Lung (tissue), 12 donors: ENCODE results near the gene GLCCI1. TPM values are rescaled to one million over a fixed set of nuclear protein-coding genes. Genes with fewer than 3 reads are reported as not detected.

ENCODE experiments used
- ATAC-seq: fragments of 200-7000 bp; cut with Tn5 transposase; one replicate; pipeline ENCODE4 v1.9.1; 2020; ENCODE audit warnings: moderate number of reproducible peaks; ENCODE audit not compliant: insufficient read depth, low FRiP score
- DNase-seq, 3 donors: peaks; one replicate each; pipeline ENCODE4 v3.0.0-alpha.2; 2013 to 2017
- H3K27ac ChIP-seq, 2 donors: one replicate each; pipeline ENCODE4 v1.5.1; 2013; ENCODE audit warnings: mild to moderate bottlenecking in 2 of 2, moderate library complexity in 2 of 2, control low read depth in 1 of 2, inconsistent platforms in 1 of 2, low read depth in 1 of 2, low read length in 1 of 2
- H3K27me3 ChIP-seq, 3 donors: one replicate each; pipeline ENCODE4 v1.5.1; 2013; ENCODE audit warnings: low read length in 2 of 3; ENCODE audit not compliant: control insufficient read depth in 3 of 3, insufficient read depth in 3 of 3
- H3K36me3 ChIP-seq, 4 donors: one replicate each; pipeline ENCODE4 v1.5.1; 2013; ENCODE audit warnings: low read length in 4 of 4, mild to moderate bottlenecking in 1 of 4, moderate library complexity in 1 of 4; ENCODE audit not compliant: control insufficient read depth in 4 of 4, insufficient read depth in 4 of 4
- H3K4me1 ChIP-seq, 5 donors: one replicate each; pipeline ENCODE4 v1.5.1; 2013; ENCODE audit warnings: low read length in 5 of 5, mild to moderate bottlenecking in 2 of 5, moderate library complexity in 1 of 5; ENCODE audit not compliant: control insufficient read depth in 5 of 5, insufficient read depth in 5 of 5
- H3K4me3 ChIP-seq: one replicate; pipeline ENCODE4 v1.5.1; 2013; ENCODE audit warnings: mild to moderate bottlenecking, control low read depth, moderate library complexity
- H3K9ac ChIP-seq, 2 donors: one replicate each; pipeline ENCODE4 v1.5.1; 2013; ENCODE audit warnings: low read length in 2 of 2, control low read depth in 1 of 2; ENCODE audit not compliant: insufficient read depth in 1 of 2
- H3K9me3 ChIP-seq, 4 donors: one replicate each; pipeline ENCODE4 v1.5.1; 2013; ENCODE audit warnings: low read length in 3 of 4, mild to moderate bottlenecking in 1 of 4, moderate library complexity in 1 of 4; ENCODE audit not compliant: control insufficient read depth in 4 of 4, insufficient read depth in 3 of 4
- WGBS, 2 donors: extraction: QIAGEN DNeasy Blood & Tissue Kit; methylation state at CpG; one replicate each; pipeline ENCODE4 v1.1.7; 2013; 5-methylcytosine and 5-hydroxymethylcytosine counted together
- polyA plus RNA-seq, 2 donors: library from polyadenylated mRNA; stranded (reverse); fragments of 200-250 nt; gene quantifications; one replicate each; pipeline ENCODE4 v1.2.1, GENCODE V29; 2013
- total RNA-seq, 2 donors: library from RNA; depleted of rRNA in 1 of 2; stranded (reverse); fragments of >200 nt in 1 of 2; gene quantifications; one replicate each; pipeline ENCODE4 v1.2.1, GENCODE V29; 2014 to 2021
- TF ChIP-seq, protein P1 (sequence below): IDR thresholded peaks from 2 replicates; pipeline ENCODE4 v1.5.1; 2012; ENCODE audit warnings: mild to moderate bottlenecking; ENCODE audit errors: control extremely low read depth, extremely low read depth
- donor health status: control.
- donor health status: control.
- donor health status: Bipolar disorder and iron deficiency.
- donor health status: healthy.
- donor health status: DM: yes; HTN: yes; CAD: no.

GLCCI1 gene
- total and polyA plus RNA-seq, 4 donors, result 2.5 to 60.2 (median 21.0) TPM

GRCh38 chr7:8051998-8052397 is 83.4 kb downstream of the GLCCI1 start:
- DNase-seq, result no peak
- TF ChIP-seq, protein P1, sequence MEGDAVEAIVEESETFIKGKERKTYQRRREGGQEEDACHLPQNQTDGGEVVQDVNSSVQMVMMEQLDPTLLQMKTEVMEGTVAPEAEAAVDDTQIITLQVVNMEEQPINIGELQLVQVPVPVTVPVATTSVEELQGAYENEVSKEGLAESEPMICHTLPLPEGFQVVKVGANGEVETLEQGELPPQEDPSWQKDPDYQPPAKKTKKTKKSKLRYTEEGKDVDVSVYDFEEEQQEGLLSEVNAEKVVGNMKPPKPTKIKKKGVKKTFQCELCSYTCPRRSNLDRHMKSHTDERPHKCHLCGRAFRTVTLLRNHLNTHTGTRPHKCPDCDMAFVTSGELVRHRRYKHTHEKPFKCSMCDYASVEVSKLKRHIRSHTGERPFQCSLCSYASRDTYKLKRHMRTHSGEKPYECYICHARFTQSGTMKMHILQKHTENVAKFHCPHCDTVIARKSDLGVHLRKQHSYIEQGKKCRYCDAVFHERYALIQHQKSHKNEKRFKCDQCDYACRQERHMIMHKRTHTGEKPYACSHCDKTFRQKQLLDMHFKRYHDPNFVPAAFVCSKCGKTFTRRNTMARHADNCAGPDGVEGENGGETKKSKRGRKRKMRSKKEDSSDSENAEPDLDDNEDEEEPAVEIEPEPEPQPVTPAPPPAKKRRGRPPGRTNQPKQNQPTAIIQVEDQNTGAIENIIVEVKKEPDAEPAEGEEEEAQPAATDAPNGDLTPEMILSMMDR, result no peak
- no peak overlapping the region for H3K9ac ChIP-seq
- H3K27me3 ChIP-seq, result no peaks in the 10 kb centered on the region
- no peak overlapping the region for H3K27ac ChIP-seq
- H3K4me1 ChIP-seq, result no peaks in the 10 kb centered on the region
- WGBS, 2 donors, result 97 to 99% methylated on average over 1 of the region's 1 CpG
- H3K36me3 ChIP-seq, result peaks cover 4 to 5% (median 4%) of the 10 kb centered on the region in 4 donors
- no peak for ATAC-seq
- no peak overlapping the region for H3K4me3 ChIP-seq
- peaks cover 0 to 3% (median 0%) of the 10 kb centered on the region in 4 donors for H3K9me3 ChIP-seq

- Histone ChIP-seq H3K9ac (no peak overlapping the region), H3K27me3 (no peaks in the 10 kb centered on the region), H3K4me1 (no peaks in the 10 kb centered on the region), H3K27ac (no peak overlapping the region), H3K4me3 (no peak overlapping the region), H3K36me3 (peaks cover 4 to 7% (median 5%) of the 10 kb centered on the region in 4 donors), H3K9me3 (peaks cover 0 to 3% (median 0%) of the 10 kb centered on the region in 4 donors)
- ATAC-seq (no peak), DNase-seq (no peak)
- TF ChIP-seq, protein P1, result no peak
Observed at GRCh38 chr7:8052824-8053223, 84.2 kb downstream of the GLCCI1 start.

- H3K9ac ChIP-seq, result no peak overlapping the region
- H3K4me1 ChIP-seq, result no peaks in the 10 kb centered on the region
- ATAC-seq (no peak), DNase-seq (no peak)
- no peaks in the 10 kb centered on the region for H3K9me3 ChIP-seq
- peaks cover 4 to 7% (median 6%) of the 10 kb centered on the region in 4 donors for H3K36me3 ChIP-seq
- H3K27ac ChIP-seq, result no peak overlapping the region
- TF ChIP-seq, protein P1, result no peak
- H3K27me3 ChIP-seq, result no peaks in the 10 kb centered on the region
- no peak overlapping the region for H3K4me3 ChIP-seq
Observed at GRCh38 chr7:8056439-8056838, 87.8 kb downstream of the GLCCI1 start.

DNA sequence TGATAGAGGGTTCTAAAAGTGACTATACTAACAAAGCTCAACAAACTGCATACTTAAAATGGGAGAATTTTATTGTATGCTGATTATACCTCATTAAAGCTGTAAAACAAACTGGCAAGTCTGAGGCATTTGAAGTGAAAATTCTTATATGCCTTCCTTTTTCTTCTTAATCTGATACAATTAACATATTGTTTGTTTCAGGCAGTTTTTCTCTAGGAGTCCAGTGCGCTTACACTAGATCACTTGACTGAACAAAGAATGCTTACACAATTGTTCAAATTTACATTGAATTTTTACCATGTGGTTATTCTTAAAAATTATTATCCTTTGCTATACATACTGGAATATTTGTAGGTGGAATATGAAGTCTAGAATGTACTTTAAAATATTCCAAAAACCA is 89.0 kb downstream of the GLCCI1 start:
- Histone ChIP-seq H3K4me1 (no peaks in the 10 kb centered on the region), H3K27ac (no peak overlapping the region), H3K4me3 (no peak overlapping the region), H3K27me3 (no peaks in the 10 kb centered on the region), H3K36me3 (peaks cover 4 to 10% (median 6%) of the 10 kb centered on the region in 4 donors), H3K9ac (no peak overlapping the region), H3K9me3 (no peaks in the 10 kb centered on the region)
- ATAC-seq (no peak), DNase-seq (no peak)
- 94 to 97% methylated on average over 1 of the region's 1 CpG for WGBS, 2 donors
- TF ChIP-seq, protein P1, result no peak
